GM18858 (cell line): Measurements from ENCODE around the gene GCNT2.
"Not testable (repeated sequence)": the region's sequence is repeated elsewhere in the genome, so short reads cannot be mapped to it uniquely, and the experiment has no call there.

Experiments
- ATAC-seq: cut with Tn5 transposase; IDR thresholded peaks from one replicate; pipeline ENCODE4 v1.9.1; 2021; ENCODE audit not compliant: unreplicated experiment

The GCNT2 gene

DNA sequence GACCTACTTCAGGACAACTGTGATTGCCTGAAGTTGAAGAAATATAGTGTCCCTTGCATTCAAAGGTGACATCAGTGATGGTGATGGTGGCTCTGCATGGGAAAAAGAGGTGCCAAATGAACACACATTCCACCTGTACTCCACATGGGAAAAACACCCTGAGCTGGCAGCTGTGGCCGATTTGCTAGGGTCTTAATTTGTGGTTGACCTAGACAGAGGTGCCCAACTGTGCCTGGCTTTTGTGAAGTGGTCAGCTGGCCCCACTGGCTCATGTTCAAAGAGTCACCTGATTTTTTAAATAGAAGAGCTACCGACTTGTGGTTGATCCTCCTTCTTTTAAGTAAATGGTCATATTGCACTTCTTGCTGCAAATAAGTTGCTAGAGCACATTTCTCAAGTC, 7.6 kb upstream of the GCNT2 start:
- ATAC-seq, result no peak

DNA sequence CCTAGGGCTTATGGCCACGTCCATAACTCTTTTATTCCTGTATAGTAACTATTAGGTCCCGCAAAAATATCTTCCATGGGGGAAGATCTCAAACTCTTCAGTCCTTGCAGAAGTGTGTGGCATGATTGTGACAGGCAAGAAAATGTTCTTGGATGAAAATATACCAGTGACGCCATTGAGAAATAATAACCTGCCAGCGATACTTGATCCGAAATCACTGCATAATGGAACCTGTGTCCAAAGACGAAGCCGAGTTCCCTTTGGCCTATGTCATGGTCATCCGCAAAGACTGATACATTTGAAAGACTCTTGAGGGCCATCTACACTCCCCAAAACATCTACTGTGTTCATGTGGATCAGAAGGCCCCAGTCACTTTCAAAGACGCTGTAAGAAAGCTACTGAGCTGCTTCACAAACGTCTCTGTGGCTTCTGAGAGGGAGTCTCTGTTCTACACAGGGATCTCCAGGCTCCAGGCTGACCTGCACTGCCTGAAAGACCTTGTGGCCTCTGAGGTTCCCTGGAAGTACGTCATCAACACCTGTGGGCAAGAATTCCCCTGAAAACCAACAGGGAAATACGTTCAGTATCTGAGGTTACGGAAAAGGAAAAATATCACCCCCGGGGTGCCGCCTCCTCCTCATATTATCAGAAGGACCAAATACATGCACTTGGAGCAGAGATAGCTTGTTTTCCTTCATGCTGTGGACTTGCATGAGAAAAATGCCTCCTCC, 6.9 kb upstream of the GCNT2 start:
- no peak for ATAC-seq

DNA sequence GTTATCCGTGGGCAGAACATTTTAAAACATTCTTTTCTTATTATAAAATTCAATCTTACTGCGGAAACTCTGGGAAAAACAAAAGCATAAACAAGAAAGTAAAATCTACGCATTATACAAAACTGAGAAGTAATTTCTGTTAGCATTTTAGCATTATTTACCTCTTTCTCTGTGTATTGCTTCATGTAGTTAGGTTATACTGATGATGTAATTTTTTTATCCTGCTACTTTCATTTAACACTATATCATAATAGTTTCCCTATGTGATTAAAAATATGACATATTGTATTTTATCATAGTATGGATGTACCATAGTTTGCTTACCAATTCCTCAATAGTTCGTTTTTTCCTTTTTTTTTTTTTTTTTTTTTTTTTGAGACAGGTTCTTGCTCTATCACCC, 4.2 kb upstream of the GCNT2 start:
- ATAC-seq, result no peak

DNA sequence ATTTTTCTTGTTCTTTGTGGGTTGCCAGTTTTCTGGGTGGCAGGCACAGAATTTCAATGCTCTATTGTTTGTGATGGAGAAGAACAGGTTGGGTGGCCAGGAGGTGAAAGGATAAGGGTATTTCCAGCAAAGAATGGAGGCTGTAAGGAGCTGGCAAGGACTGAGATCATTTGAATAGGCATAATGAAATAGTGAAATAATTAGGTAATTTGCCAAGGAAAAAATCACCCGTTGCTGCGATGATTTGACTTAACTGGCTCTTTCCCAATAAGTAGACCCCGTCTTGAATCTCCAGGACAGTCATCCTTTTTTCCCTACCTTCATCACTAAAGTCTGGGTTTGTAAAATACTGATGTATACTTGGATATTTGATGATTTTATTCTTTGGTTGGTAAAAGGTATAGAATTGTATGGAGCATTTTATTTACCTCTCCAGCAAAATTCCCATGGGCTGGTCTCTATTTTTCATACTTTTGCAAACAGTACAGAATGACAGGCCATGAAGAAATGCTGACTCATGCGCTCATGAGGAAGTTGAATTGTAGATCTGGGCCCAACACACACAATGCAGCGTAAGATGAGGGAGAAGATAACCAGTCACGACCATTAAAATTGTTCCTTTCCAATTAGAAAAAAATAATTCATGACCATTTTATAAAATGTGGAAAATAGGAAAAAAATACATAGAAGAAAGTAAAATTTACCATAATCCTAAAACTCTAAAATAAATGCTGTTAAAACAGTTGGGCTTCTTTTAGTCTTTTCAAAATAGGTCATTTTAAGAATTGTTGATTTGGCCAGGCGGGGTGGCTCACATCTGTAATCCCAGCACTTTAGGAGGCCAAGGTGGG, 2.4 kb upstream of the GCNT2 start:
- no peak for ATAC-seq

DNA sequence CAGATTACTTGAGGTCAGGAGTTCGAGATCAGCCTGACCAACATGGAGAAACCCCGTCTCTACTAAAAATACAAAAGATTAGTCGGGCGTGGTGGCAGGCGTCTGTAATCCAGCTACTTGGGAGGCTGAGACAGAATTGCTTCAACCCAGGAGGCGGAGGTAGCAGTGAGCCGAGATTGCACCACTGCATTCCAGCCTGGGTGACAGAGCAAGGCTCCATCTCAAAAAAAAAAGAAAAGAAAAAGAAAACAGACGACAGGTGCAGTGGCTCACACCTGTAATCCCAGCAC, 1.8 kb upstream of the GCNT2 start:
- ATAC-seq, result not testable (repeated sequence)

DNA sequence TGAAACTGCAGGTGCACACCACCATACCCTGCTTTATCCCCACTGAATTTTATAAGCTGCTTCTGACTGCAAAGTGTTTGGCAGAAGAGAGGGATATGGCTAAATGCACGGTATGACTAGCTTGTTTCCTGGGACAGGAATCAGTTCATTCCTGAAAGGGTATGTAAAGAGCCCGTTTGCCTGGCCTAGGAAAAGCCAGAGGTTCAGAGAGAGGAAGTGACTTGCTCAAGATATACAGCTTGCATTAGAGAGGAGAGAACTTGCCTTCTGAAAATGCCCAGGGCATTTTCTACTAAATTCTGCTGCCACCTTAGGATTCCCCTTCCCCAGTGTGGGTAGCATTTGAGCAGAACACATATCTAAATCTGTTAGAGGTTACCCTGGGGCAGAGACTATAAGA, 683 bp upstream of the GCNT2 start:
- ATAC-seq, result no peak

DNA sequence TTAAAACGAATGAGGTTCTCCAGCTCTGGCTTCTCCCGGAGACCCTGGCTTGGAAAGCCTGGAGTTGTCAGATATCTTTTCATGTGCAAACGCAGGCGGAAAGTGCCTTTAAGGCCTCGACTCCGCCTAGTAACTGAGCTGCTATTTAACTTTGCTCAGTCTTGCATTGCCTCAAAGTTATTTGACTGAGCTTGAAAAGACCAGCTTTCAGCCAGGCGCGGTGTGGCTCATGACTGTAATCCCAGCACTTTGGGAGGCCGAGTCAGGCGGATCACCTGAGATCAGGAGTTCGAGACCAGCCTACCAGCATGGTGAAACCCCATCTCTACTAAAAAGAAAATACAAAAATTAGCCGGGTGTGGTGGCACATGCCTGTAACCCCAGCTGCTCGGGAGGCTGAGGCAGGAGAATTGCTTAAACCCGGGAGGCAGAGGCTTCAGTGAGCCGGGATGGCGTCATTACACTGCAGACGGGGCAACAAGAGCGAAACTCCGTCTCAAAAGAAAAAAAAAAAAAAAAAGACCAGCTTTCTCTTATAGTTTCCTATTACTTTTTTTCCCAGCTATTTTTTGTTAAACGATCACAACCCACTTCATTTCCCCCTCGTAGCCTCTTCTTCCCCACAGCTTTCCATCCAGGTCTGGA, 1.9 kb downstream of the GCNT2 start:
- no peak for ATAC-seq

DNA sequence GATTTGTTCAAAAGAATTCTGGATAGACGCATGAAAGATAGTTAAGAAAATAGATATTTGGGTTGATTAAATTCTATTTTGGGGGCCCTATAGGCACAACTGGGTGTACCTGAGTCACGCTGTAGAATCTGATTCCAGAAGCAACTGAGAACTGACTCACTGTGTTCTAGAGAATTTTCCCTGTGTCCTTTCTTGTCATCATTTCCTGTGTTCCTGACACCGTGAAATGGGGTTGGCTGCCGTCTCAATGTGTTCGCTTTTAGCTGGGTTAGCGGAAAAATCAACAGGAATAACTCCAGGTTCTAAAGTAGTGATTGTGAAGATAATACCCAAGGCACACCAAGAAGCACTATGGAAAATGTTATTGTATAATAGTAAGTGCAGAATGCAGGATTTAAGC, 5.0 kb downstream of the GCNT2 start:
- ATAC-seq, result no peak

DNA sequence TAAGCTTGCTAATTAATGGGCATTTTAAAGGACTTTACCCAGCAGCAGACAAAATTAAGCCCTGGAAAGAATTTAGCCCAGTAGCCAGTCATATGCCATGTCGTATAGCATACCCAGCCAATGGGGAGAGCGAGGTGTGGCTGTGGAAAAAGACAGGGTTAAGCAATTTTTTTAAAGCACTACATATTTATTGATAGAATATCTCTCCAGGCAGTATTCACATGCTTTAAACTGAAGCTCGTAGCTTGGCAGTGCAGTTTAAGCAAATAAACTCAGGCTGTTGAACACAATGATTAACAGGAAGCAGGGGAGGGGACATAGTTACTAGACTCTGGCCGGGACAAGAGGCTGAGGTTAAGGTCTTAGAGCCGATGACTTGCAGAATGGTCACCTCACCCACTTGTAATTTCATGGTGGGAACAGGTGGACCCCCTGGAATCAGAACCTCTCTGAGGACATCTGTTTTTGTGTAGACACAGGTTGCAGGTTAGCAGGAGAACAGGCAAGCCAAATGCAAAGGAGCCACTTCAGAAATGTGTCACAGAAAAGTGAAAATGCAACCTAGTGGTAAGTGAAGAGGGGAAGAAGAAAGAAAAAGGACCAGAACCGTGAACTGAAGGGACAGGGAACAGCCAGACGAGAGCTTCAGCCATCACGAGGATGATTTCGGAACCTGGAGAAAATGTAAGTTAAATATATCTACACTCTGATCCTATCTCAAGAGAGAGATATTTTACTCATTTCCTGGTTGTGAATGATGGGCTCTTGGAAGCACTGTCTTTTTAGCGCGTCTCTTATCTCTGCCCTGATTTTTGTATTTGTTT, 7.2 kb downstream of the GCNT2 start:
- ATAC-seq, result peak; percentile 48

DNA sequence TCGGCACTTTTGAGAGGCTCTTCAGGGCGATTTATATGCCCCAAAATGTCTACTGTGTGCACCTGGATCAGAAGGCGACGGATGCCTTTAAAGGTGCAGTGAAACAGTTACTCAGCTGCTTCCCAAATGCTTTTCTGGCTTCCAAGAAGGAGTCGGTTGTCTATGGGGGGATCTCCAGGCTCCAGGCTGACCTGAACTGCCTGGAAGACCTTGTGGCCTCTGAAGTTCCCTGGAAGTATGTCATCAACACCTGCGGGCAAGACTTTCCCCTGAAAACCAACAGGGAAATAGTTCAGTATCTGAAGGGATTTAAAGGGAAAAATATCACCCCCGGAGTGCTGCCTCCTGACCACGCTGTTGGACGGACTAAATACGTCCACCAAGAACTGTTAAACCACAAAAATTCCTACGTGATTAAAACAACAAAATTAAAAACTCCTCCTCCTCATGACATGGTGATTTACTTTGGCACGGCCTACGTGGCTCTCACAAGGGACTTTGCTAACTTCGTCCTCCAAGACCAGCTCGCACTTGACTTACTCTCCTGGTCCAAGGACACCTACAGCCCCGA, 8.2 kb downstream of the GCNT2 start:
- ATAC-seq, result no peak

DNA sequence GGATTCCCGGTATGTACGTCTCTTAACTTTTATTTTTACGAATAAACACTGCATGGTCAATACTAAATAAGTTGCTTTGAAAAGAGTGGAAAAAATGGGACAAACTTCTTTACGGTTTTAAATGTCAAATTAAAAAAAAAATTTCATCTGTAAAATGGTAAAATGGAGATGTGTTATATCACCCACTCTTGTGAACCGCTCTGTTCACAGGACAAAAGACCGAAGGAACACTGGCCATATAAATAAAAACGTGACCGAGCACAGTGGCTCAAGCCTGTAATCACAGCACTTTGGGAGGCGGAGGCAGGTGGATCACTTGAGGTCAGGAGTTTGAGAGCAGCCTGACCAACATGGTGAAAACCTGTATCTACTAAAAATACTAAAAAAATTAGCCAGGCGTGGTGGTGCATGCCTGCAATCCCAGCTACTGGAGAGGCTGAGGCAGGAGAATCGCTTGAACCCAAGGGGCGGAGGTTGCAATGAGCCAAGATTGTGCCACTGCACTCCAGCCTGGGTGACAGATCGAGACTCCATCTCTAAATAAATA, 8.8 kb downstream of the GCNT2 start:
- not testable (repeated sequence) for ATAC-seq

DNA sequence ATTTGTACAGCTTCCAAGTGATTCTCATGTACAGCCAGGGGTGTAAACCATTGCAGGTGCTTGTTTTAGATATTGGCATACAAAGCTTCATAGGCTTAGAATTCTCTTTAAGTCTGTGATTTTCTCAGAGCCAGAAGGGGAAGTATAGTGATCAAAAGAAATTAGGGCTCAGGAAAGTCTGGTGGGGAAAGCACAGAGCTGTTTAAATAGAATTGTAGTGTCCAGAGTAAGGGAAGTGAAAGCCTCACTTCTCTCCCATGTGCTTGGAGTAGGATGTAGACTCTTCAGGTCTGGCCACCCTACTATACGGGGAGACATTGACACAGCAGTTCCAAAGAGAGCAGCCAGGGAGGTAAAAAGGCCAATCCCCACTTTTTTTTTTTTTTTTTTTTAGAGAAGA, 10.4 kb downstream of the GCNT2 start:
- peak; percentile 15 for ATAC-seq

DNA sequence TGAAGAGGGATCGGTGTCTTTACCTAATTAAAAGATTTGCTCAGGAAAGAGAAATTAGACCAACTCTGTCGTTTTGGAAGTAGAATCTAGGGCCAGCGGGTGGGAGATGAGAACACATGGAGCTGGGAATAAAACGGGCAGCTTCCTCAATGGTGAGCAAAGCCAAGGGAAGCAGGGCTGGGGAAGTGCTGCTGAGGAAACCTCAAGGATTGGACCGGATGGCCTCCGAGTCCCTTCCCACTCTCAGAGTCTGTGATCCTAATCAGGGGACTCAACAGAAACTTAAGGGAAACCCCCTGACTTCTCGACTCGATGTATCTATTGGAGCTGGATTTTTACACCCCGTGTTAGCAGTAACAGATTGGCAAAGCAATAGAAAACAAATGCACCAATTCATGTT, 10.8 kb downstream of the GCNT2 start:
- no peak for ATAC-seq

DNA sequence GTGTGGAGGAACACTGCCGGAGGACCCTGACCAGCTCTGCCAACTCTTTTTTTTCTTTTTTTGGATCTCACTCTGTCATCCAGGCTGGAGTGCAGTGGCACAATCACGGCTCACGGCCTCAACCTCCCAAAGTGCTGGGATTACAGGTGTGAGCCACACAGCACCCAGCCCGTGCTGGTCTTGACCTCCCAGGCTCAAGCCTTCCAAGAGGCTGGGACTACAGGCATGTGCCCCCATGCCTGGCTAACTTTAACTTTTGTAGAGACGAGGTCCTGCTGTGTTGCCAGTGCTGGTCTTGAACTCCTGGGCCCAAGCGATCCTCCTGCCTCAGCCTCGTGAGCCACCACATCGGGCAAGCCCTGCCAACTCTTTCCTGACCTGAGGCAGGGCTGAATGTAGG, 11.2 kb downstream of the GCNT2 start:
- ATAC-seq, result no peak

DNA sequence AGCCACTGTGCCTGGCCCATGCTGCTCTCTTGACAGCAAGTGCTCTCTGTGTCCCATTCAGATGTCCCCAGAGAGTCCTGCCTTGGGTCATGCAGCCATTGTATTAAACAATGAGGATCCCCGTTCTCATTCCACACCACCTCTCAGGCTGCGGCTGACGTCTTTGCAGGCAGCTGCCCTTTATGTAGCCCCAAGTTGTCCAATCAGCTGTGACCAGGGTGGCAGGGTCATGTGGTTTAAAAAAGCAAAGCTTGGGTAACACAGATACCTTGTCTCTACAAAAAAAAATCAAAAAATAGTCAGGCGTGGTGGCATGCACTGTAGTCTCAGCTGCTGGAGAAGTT, 13.2 kb downstream of the GCNT2 start:
- ATAC-seq, result peak; percentile 9

DNA sequence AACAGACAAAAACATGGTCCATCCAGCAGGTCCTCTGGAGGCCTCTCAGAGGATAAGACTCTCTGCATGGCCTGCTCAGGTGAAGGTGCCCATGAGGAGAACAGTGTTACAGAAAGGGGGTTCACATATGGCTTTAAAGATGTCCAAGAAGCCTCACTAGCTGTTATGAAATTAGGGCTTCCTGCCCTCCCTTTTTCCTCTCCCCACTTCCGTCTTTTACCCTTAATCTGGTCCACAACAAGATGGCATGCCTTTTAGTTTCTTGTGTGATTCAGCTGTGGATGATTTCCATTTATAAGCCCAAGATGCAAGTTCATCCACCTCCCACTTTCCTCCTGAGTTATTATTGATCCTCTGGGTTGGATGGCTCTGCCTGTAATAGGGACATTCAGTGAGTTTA, 14.0 kb downstream of the GCNT2 start:
- ATAC-seq, result no peak

DNA sequence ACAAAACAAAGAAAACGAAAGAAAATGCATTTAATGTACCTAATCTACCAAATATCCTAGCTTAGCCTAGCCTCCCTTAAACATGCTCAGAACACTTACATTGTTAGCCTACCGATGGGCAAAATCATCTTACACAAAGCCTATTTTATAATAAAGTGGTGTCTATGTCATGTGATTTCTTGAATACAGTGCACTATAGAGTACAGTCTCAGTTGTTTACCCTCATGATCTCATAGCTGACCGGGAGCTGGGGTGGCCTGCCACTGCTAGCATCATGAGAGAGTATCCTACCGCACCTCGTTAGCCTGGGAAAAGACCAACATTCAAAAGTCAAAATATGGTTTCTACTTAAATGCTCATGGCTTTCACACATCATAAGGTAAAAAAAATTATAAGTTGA, 16.6 kb downstream of the GCNT2 start:
- ATAC-seq, result no peak

DNA sequence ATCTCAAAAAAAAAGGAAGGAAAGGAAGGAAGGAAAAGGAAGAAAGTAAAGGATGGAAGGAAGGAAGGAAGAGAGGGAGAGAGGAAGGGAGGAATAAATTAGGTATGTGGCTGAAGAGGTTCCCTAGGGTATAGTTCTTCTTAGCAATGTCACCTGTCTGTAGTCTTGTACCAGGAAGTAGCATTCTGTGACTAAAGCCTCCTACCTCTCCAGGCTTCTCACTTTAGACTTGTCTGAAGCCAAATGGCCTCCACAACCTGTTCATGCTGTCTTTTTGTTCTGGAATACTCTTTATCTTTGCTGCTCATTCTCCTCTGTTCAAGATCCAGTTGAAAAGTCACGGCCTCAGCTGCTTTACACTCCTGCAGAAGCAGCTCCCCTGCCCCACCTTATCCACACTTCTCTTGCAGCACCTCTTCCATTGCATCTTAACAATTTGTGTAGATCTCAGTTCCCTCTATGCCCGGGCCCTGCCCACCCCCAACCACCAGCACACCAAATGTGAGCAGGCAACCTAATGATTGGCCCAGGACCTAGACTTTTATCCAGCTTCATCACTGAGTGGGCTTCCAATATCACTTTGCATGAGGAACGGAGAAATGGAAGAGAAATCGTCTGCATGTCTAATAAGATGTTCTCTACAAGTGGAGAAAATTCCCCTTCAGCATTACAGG, 19.1 kb downstream of the GCNT2 start:
- peak; percentile 38 for ATAC-seq

DNA sequence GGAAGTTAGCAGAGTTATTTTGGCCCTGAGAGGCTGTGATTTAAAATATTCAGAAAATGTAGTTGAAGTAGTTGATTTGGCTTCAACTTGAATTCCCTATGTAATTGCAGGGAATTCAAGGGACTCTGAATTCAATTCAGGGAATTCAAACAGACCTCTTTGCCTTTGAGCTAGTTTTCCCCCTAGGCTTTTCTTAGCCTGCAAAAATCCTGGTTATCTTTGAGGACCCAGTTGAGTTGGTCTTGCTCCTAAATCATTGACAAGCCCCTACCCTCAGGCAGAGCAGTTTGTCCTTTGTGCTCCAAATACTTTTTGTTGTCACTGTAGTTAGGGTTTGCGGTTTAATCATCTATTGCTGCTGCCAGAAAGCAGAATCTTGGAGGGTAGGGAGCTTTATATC, 20.4 kb downstream of the GCNT2 start:
- ATAC-seq, result no peak

DNA sequence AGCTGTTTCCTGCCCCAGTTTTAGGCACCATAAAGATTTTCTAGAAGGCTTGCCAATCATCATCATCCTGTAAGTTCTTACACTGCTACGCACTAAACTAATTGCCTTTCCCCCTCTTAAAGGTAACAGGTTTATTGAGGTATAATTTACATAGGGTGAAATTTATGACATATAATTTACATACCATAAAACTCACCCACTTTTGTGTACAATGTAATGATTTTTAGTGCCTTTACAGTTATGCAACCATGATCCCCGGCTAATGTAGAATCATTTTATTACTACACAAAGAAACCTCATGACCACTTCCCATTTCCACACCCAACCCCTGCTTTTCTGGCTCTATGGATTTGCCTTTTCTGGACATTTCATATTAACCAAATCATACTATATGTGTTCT, 21.1 kb downstream of the GCNT2 start:
- no peak for ATAC-seq
